HG02840 (cell line): ENCODE data around the gene DCAF8.

Experiments
- ATAC-seq: cut with Tn5 transposase; IDR thresholded peaks from one replicate; pipeline ENCODE4 v1.9.1; 2021; ENCODE audit warnings: mild to moderate bottlenecking, moderate library complexity, moderate number of reproducible peaks; ENCODE audit not compliant: unreplicated experiment, low FRiP score

DCAF8 gene

GRCh38 chr1:160206421-160207117 is 55.8 kb downstream of the DCAF8 start:
- no peak for ATAC-seq

- no peak for ATAC-seq
Observed at GRCh38 chr1:160206036-160206389, 56.3 kb downstream of the DCAF8 start.

- ATAC-seq: peak; percentile 46
Observed at GRCh38 chr1:160205242-160206035, 56.9 kb downstream of the DCAF8 start, which contains the start of gene PEA15. Gene PEA15 (plus strand): TSS chr1:160205384. CDS start chr1:160211545, 6,161 bp downstream.

- ATAC-seq: peak; percentile 46
Observed at GRCh38 chr1:160204526-160205241, 57.7 kb downstream of the DCAF8 start.

- no peak for ATAC-seq
Observed at GRCh38 chr1:160200786-160201185, 61.6 kb downstream of the DCAF8 start.

- no peak for ATAC-seq
Observed at GRCh38 chr1:160197231-160197630, 65.1 kb downstream of the DCAF8 start.

- ATAC-seq: no peak
Observed at GRCh38 chr1:160196143-160196542, 66.2 kb downstream of the DCAF8 start.

- ATAC-seq: no peak
Observed at GRCh38 chr1:160194737-160195059, 67.7 kb downstream of the DCAF8 start.

GRCh38 chr1:160193832-160194736 is 68.3 kb downstream of the DCAF8 start:
- ATAC-seq: no peak

- no peak for ATAC-seq
Observed at GRCh38 chr1:160193091-160193819, 69.1 kb downstream of the DCAF8 start.

GRCh38 chr1:160192234-160192633 is 70.1 kb downstream of the DCAF8 start:
- ATAC-seq: no peak

- no peak for ATAC-seq
Observed at GRCh38 chr1:160191756-160192155, 70.6 kb downstream of the DCAF8 start.

GRCh38 chr1:160189649-160190625 is 72.4 kb downstream of the DCAF8 start, which contains the start of gene CASQ1:
Gene CASQ1 (plus strand): TSS chr1:160190575. CDS start chr1:160190752, 177 bp downstream.
- ATAC-seq: no peak

GRCh38 chr1:160188341-160188740 is 74.0 kb downstream of the DCAF8 start:
- no peak for ATAC-seq

GRCh38 chr1:160187407-160187806 is 74.9 kb downstream of the DCAF8 start:
- no peak for ATAC-seq

- no peak for ATAC-seq
Observed at GRCh38 chr1:160186729-160187128, 75.6 kb downstream of the DCAF8 start.

- no peak for ATAC-seq
Observed at GRCh38 chr1:160186246-160186645, 76.1 kb downstream of the DCAF8 start.

GRCh38 chr1:160179336-160179735 is 83.0 kb downstream of the DCAF8 start:
- ATAC-seq: no peak
